ENCODE data around the gene HOXA3.

Gene HOXA3

GRCh38 chr7:27165089-27165995 is 13.0 kb upstream of the HOXA3 start, which contains the start of gene HOXA9:
Gene HOXA9, minus strand, starts transcription at chr7:27165537. Its CDS starts 80 bp downstream, at chr7:27165457.
- H3K4me3 ChIP-seq (ENCODE audit: low read length), result peak within 1 kb of the TSS; percentile 78
- peak within 1 kb of the TSS; percentile 96 for H3K27ac ChIP-seq (ENCODE audit: low read depth, low read length)
- H3K4me1 ChIP-seq (ENCODE audit: control insufficient read depth, insufficient read depth, low read length), result peaks cover 3% of the 10 kb centered on the region
- peak within 1 kb of the TSS; percentile 66 for H3K9ac ChIP-seq (ENCODE audit: low read length)
- H3K27me3 ChIP-seq (ENCODE audit: control insufficient read depth, insufficient read depth, low read length), result no peaks in the 10 kb centered on the region
- no peaks in the 10 kb centered on the region for H3K36me3 ChIP-seq (ENCODE audit: control insufficient read depth, insufficient read depth, low read length)

DNA sequence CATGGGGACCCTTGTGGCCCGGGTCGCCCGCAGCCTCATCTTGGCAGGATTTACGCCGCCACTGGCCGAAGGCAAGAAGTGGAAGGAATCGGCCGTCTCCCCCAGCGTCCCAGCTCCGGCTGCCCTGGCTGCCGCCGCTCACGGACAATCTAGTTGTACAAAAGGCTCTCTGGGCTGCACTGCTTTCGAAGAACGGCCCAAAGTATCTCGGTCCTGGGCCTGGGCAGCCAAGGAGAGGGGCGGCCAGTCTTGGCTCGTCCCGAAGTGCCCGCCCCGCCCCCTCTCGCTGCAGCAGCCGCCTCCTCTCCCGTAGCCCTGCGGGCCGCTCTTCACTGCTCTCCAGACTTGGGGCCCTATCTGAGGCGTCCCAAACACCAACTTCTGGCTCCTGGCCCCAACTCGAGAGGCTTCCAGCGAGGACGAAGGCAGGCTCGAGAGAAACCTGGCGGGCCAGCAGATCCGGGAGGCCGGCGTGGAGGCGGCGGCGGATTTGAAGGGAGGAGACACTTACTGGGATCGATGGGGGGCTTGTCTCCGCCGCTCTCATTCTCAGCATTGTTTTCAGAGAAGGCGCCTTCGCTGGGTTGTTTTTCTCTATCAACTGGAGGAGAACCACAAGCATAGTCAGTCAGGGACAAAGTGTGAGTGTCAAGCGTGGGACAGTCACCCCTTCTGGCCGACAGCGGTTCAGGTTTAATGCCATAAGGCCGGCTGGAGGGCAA is 12.1 kb upstream of the HOXA3 start:
- peak overlapping the region; percentile 96 for H3K27ac ChIP-seq (ENCODE audit: low read depth, low read length)
- H3K9ac ChIP-seq (ENCODE audit: low read length), result peak overlapping the region; percentile 66
- no peaks in the 10 kb centered on the region for H3K27me3 ChIP-seq (ENCODE audit: control insufficient read depth, insufficient read depth, low read length)
- H3K4me3 ChIP-seq (ENCODE audit: low read length), result peak overlapping the region; percentile 78
- H3K4me1 ChIP-seq (ENCODE audit: control insufficient read depth, insufficient read depth, low read length), result peaks cover 3% of the 10 kb centered on the region
- H3K36me3 ChIP-seq (ENCODE audit: control insufficient read depth, insufficient read depth, low read length), result no peaks in the 10 kb centered on the region

- Histone ChIP-seq H3K4me3 (ENCODE audit: low read length) (peak overlapping the region; percentile 78), H3K36me3 (ENCODE audit: control insufficient read depth, insufficient read depth, low read length) (no peaks in the 10 kb centered on the region), H3K27me3 (ENCODE audit: control insufficient read depth, insufficient read depth, low read length) (no peaks in the 10 kb centered on the region), H3K9ac (ENCODE audit: low read length) (peak overlapping the region; percentile 66), H3K27ac (ENCODE audit: low read depth, low read length) (peak overlapping the region; percentile 96), H3K4me1 (ENCODE audit: control insufficient read depth, insufficient read depth, low read length) (peaks cover 3% of the 10 kb centered on the region)
Measured at GRCh38 chr7:27164045-27164366, 11.6 kb upstream of the HOXA3 start.

DNA sequence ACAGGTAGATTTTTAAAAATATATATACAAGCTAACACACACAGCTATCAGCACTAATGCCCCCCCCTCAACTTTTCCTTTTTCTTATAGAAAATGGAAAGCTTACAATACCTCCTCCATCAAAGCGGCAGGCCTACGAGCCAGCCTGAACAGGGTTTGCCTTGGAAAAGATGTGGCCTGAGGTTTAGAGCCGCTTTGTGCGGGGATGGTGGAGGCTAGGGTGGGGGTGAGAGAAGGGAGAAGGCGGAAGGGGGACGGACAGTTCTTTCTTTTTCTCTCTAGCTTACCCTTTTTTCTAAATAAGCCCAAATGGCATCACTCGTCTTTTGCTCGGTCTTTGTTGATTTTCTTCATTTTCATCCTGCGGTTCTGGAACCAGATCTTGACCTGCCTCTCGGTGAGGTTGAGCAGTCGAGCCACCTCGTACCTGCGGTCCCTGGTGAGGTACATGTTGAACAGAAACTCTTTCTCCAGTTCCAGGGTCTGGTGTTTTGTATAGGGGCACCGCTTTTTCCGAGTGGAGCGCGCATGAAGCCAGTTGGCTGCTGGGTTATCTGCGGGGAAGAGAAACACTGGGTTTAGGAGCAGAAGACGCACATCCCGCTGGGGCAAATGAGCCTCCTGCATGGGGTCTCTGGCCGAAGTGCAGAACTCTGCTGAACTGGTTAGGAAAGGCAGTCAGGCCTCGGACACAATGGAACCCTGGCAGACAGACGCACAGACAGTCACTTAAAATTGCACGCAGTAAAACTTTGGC is 11.1 kb upstream of the HOXA3 start:
- Histone ChIP-seq H3K9ac (ENCODE audit: low read length) (peak overlapping the region; percentile 66), H3K4me3 (ENCODE audit: low read length) (peak overlapping the region; percentile 78), H3K36me3 (ENCODE audit: control insufficient read depth, insufficient read depth, low read length) (no peaks in the 10 kb centered on the region), H3K27ac (ENCODE audit: low read depth, low read length) (peak overlapping the region; percentile 96), H3K27me3 (ENCODE audit: control insufficient read depth, insufficient read depth, low read length) (peaks cover 2% of the 10 kb centered on the region), H3K4me1 (ENCODE audit: control insufficient read depth, insufficient read depth, low read length) (peaks cover 3% of the 10 kb centered on the region)

DNA sequence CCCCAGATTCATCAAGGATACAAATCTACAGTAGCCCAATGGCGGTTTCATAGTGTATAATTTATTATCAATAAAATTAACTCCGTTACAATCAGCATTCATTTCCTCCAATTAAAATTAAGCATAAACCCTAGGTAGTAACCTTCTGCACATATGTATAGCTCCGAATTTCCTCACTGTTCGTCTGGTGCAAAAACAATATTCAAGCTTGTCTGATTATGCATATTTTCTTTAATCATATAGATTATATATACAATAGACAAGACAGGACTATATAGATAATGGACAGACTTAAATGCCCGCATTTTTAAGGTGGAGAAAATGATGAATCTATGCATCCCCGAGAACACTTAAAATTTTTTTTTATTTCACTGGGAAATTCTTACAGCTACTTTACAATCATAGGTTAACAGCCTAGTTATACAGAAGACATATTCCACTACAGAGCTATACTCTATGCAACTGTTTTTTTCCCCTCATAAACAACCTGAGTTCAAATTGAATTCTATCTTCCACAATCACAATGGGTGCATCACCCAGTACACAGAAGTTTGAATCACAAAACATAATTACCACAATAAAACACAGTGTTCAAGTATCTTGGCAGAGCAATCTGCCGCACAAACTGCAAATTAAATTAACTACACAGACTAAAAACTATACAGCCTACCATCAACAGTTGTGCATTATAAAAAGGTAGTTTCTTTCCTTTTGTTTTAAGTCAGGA is 10.3 kb upstream of the HOXA3 start:
- peaks cover 3% of the 10 kb centered on the region for H3K4me1 ChIP-seq (ENCODE audit: control insufficient read depth, insufficient read depth, low read length)
- peak overlapping the region; percentile 96 for H3K27ac ChIP-seq (ENCODE audit: low read depth, low read length)
- H3K4me3 ChIP-seq (ENCODE audit: low read length), result peak overlapping the region; percentile 78
- H3K9ac ChIP-seq (ENCODE audit: low read length), result no peak overlapping the region
- no peaks in the 10 kb centered on the region for H3K36me3 ChIP-seq (ENCODE audit: control insufficient read depth, insufficient read depth, low read length)
- peaks cover 2% of the 10 kb centered on the region for H3K27me3 ChIP-seq (ENCODE audit: control insufficient read depth, insufficient read depth, low read length)

GRCh38 chr7:27161721-27162560 is 9.6 kb upstream of the HOXA3 start:
- Histone ChIP-seq H3K9ac (ENCODE audit: low read length) (no peak overlapping the region), H3K27me3 (ENCODE audit: control insufficient read depth, insufficient read depth, low read length) (peaks cover 2% of the 10 kb centered on the region), H3K27ac (ENCODE audit: low read depth, low read length) (peak overlapping the region; percentile 44), H3K36me3 (ENCODE audit: control insufficient read depth, insufficient read depth, low read length) (no peaks in the 10 kb centered on the region), H3K4me1 (ENCODE audit: control insufficient read depth, insufficient read depth, low read length) (peaks cover 3% of the 10 kb centered on the region), H3K4me3 (ENCODE audit: low read length) (peak overlapping the region; percentile 44)

- no peak overlapping the region for H3K9ac ChIP-seq (ENCODE audit: low read length)
- H3K4me3 ChIP-seq (ENCODE audit: low read length), result peak overlapping the region; percentile 79
- peaks cover 2% of the 10 kb centered on the region for H3K27me3 ChIP-seq (ENCODE audit: control insufficient read depth, insufficient read depth, low read length)
- no peaks in the 10 kb centered on the region for H3K36me3 ChIP-seq (ENCODE audit: control insufficient read depth, insufficient read depth, low read length)
- peak overlapping the region; percentile 60 for H3K27ac ChIP-seq (ENCODE audit: low read depth, low read length)
- H3K4me1 ChIP-seq (ENCODE audit: control insufficient read depth, insufficient read depth, low read length), result no peaks in the 10 kb centered on the region
Measured at GRCh38 chr7:27161214-27161720, 8.9 kb upstream of the HOXA3 start.

- H3K27me3 ChIP-seq (ENCODE audit: control insufficient read depth, insufficient read depth, low read length), result peaks cover 2% of the 10 kb centered on the region
- peak overlapping the region; percentile 79 for H3K4me3 ChIP-seq (ENCODE audit: low read length)
- peak overlapping the region; percentile 64 for H3K27ac ChIP-seq (ENCODE audit: low read depth, low read length)
- H3K4me1 ChIP-seq (ENCODE audit: control insufficient read depth, insufficient read depth, low read length), result no peaks in the 10 kb centered on the region
- no peaks in the 10 kb centered on the region for H3K36me3 ChIP-seq (ENCODE audit: control insufficient read depth, insufficient read depth, low read length)
- H3K9ac ChIP-seq (ENCODE audit: low read length), result peak overlapping the region; percentile 29
Measured at GRCh38 chr7:27160546-27161213, 8.3 kb upstream of the HOXA3 start.

DNA sequence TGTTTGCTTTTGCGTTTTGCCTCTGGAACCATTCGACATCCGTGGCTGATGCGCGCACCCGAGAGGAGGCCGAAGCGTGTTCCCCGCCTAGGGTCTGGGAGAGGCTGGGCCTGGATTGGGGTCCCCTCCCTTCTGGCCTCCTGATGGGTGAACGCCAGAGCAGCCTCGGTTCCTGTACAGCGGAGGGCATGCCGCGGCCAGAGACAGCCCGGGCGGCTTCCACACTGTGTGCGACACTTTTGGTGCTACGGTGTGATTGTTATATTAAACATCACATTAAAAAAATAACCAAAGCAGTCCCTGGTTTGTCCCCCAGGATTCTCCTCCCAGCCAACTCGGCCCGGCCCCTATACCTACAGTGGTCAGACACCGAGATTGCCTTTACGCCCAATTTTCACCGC is 7.8 kb upstream of the HOXA3 start:
- Histone ChIP-seq H3K27me3 (ENCODE audit: control insufficient read depth, insufficient read depth, low read length) (peaks cover 2% of the 10 kb centered on the region), H3K9ac (ENCODE audit: low read length) (peak overlapping the region; percentile 29), H3K36me3 (ENCODE audit: control insufficient read depth, insufficient read depth, low read length) (no peaks in the 10 kb centered on the region), H3K4me1 (ENCODE audit: control insufficient read depth, insufficient read depth, low read length) (peaks cover 5% of the 10 kb centered on the region), H3K4me3 (ENCODE audit: low read length) (peak overlapping the region; percentile 79), H3K27ac (ENCODE audit: low read depth, low read length) (no peak overlapping the region)

DNA sequence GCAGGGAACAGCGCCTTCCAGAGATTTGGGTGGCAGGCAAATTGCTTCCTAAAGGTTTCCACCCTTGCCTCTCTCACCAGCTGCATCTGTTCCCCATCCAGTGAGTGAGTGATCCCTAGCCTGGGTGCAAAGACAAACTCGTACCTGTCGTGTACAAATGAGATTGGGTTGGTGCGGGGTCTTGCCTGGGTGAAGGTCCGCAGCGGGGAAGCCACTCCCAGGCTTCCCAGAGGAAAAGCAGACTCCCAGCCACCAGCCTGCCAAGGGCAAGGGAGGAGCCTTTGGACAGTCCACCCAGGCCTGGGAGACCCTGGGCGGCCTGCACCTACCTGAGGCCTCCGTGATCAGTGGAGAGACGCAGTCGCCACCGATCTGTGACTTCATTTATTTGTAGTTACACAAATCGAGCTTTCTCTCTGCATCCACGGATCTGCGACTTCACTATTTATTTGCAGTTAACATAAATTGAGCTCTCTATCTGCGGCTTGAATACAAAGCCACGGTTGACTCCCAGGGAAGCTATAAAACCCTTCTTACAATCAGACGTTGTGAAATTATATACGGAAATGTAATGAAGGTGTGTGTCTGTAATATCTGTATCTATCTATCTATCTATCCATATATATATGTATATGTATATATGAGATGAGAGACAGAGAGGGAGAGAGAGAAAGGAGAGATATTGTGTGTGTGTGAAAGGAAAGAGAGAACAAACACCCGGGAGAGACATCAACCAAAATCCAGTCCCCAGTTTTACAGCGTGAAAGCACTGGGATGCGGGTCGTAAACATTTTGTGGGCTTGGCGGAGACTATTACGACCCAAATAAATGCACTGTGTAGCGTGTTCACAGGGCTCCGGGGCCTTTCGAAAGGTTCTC is 7.1 kb upstream of the HOXA3 start:
- Histone ChIP-seq H3K4me1 (ENCODE audit: control insufficient read depth, insufficient read depth, low read length) (peaks cover 7% of the 10 kb centered on the region), H3K27me3 (ENCODE audit: control insufficient read depth, insufficient read depth, low read length) (peaks cover 2% of the 10 kb centered on the region), H3K36me3 (ENCODE audit: control insufficient read depth, insufficient read depth, low read length) (no peaks in the 10 kb centered on the region), H3K27ac (ENCODE audit: low read depth, low read length) (no peak overlapping the region), H3K4me3 (ENCODE audit: low read length) (peak overlapping the region; percentile 79), H3K9ac (ENCODE audit: low read length) (no peak overlapping the region)

All from rectal smooth muscle tissue (tissue), 1 donor.